Measurements from ENCODE around the gene AFF4.
"Not testable (repeated sequence)": the region's sequence is repeated elsewhere in the genome, so short reads cannot be mapped to it uniquely, and the experiment has no call there.

Gene AFF4

DNA sequence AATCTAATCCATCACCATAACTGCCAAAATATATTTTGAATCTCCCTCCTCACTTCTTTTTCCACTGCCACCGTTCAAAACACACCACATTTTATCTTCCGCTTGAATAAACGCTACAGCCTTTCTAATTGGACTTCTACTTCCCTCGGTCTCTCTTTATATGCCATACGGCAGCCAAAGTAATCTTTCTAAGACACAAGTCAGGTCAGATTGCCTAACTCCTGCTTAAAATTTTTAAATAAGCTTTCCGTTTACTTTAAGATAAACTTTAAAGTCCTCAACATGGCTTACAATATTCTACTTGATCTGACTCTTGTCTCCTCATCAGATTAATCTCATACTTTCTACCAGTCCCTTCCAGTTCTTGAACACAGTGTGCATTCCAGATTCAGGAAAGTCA, 9.7 kb downstream of the AFF4 start:
- ATAC-seq, result no peak
- TF ChIP-seq PPARA (CRISPR knock-in tag; IDR thresholded peaks at IDR 0.05; ENCODE audit: borderline replicate concordance), result no peak
- no peak for TF ChIP-seq TOX (CRISPR knock-in tag; IDR thresholded peaks at IDR 0.05; ENCODE audit: borderline replicate concordance)

DNA sequence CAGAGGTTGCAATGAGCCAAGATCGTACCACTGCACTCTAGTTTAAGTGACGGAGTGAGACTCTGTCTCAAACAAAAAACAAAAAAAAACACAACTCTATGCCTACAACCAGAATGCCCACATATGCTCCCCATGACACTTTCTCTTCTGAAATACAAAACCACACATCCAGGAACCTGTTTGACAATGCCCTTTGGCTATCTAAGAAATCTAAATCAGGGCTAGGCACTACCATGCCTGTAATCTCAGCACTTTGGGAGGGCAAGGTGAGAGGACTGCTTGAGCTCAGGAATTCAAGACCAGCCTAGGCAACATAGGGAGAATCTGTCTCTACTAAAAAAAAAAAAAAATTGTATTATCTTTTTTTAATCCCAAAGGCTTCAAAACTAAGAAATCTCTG, 10.6 kb downstream of the AFF4 start:
- ATAC-seq, result no peak
- no peak for TF ChIP-seq CSDC2 (CRISPR knock-in tag; IDR thresholded peaks at IDR 0.05)
- TF ChIP-seq, protein P1, sequence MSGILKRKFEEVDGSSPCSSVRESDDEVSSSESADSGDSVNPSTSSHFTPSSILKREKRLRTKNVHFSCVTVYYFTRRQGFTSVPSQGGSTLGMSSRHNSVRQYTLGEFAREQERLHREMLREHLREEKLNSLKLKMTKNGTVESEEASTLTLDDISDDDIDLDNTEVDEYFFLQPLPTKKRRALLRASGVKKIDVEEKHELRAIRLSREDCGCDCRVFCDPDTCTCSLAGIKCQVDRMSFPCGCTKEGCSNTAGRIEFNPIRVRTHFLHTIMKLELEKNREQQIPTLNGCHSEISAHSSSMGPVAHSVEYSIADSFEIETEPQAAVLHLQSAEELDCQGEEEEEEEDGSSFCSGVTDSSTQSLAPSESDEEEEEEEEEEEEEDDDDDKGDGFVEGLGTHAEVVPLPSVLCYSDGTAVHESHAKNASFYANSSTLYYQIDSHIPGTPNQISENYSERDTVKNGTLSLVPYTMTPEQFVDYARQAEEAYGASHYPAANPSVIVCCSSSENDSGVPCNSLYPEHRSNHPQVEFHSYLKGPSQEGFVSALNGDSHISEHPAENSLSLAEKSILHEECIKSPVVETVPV (CRISPR knock-in tag; IDR thresholded peaks at IDR 0.05), result no peak
- TF ChIP-seq SNAI2 (CRISPR knock-in tag; IDR thresholded peaks at IDR 0.05), result no peak
- no peak for TF ChIP-seq PPARA (CRISPR knock-in tag; IDR thresholded peaks at IDR 0.05; ENCODE audit: borderline replicate concordance)
- no peak for TF ChIP-seq TCF4 (CRISPR knock-in tag; IDR thresholded peaks at IDR 0.05; ENCODE audit: borderline replicate concordance)
- TF ChIP-seq RARB (CRISPR knock-in tag; IDR thresholded peaks at IDR 0.05), result no peak
- TF ChIP-seq, protein P2, sequence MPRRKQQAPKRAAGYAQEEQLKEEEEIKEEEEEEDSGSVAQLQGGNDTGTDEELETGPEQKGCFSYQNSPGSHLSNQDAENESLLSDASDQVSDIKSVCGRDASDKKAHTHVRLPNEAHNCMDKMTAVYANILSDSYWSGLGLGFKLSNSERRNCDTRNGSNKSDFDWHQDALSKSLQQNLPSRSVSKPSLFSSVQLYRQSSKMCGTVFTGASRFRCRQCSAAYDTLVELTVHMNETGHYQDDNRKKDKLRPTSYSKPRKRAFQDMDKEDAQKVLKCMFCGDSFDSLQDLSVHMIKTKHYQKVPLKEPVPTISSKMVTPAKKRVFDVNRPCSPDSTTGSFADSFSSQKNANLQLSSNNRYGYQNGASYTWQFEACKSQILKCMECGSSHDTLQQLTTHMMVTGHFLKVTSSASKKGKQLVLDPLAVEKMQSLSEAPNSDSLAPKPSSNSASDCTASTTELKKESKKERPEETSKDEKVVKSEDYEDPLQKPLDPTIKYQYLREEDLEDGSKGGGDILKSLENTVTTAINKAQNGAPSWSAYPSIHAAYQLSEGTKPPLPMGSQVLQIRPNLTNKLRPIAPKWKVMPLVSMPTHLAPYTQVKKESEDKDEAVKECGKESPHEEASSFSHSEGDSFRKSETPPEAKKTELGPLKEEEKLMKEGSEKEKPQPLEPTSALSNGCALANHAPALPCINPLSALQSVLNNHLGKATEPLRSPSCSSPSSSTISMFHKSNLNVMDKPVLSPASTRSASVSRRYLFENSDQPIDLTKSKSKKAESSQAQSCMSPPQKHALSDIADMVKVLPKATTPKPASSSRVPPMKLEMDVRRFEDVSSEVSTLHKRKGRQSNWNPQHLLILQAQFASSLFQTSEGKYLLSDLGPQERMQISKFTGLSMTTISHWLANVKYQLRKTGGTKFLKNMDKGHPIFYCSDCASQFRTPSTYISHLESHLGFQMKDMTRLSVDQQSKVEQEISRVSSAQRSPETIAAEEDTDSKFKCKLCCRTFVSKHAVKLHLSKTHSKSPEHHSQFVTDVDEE (CRISPR knock-in tag; IDR thresholded peaks at IDR 0.05), result no peak
- TF ChIP-seq ESRRG (CRISPR knock-in tag; IDR thresholded peaks at IDR 0.05), result no peak
- TF ChIP-seq ZFP3 (CRISPR knock-in tag; IDR thresholded peaks at IDR 0.05), result no peak
- no peak for TF ChIP-seq TOX (CRISPR knock-in tag; IDR thresholded peaks at IDR 0.05; ENCODE audit: borderline replicate concordance)
- TF ChIP-seq ZNF70 (CRISPR knock-in tag; IDR thresholded peaks at IDR 0.05), result no peak
- TF ChIP-seq GLIS3 (CRISPR knock-in tag; IDR thresholded peaks at IDR 0.05), result no peak
- TF ChIP-seq OSR1 (CRISPR knock-in tag; IDR thresholded peaks at IDR 0.05), result no peak
- no peak for TF ChIP-seq ZNF8 (CRISPR knock-in tag; IDR thresholded peaks at IDR 0.05)
- no peak for TF ChIP-seq ZFP30 (CRISPR knock-in tag; IDR thresholded peaks at IDR 0.05)

DNA sequence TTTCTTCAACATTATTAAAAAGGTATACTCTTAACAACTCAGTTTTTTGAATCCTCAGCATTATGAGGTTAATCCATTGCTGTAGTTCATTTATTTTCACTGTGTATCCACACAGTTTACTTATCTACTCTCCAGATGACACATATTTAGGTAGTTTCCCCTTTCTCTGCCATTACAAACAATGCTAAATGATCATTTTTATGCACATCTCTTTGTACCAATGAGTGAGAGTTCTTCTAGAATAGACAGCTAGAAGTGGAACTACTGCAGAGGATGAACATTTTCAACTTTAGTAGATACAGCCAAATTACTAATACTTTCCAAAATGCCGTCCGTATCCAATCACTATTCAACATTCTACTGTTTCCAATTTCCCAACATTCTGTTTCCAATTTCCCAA, 11.5 kb downstream of the AFF4 start:
- ATAC-seq, result no peak
- TF ChIP-seq ESRRG (CRISPR knock-in tag; IDR thresholded peaks at IDR 0.05) (no peak), CSDC2 (CRISPR knock-in tag; IDR thresholded peaks at IDR 0.05) (no peak), TOX (CRISPR knock-in tag; IDR thresholded peaks at IDR 0.05; ENCODE audit: borderline replicate concordance) (no peak), ZNF565 (CRISPR knock-in tag; conservative IDR thresholded peaks at IDR 0.05; ENCODE audit: low read depth) (no peak), ZFP30 (CRISPR knock-in tag; IDR thresholded peaks at IDR 0.05) (no peak), ARNTL (CRISPR knock-in tag; IDR thresholded peaks at IDR 0.05; ENCODE audit: borderline replicate concordance, low read depth) (no peak)
- TF ChIP-seq, protein P3, sequence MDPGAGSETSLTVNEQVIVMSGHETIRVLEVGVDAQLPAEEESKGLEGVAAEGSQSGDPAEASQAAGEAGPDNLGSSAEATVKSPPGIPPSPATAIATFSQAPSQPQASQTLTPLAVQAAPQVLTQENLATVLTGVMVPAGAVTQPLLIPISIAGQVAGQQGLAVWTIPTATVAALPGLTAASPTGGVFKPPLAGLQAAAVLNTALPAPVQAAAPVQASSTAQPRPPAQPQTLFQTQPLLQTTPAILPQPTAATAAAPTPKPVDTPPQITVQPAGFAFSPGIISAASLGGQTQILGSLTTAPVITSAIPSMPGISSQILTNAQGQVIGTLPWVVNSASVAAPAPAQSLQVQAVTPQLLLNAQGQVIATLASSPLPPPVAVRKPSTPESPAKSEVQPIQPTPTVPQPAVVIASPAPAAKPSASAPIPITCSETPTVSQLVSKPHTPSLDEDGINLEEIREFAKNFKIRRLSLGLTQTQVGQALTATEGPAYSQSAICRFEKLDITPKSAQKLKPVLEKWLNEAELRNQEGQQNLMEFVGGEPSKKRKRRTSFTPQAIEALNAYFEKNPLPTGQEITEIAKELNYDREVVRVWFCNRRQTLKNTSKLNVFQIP (CRISPR knock-in tag; IDR thresholded peaks at IDR 0.05; ENCODE audit: borderline replicate concordance, low read depth), result no peak
- TF ChIP-seq, protein P1 (CRISPR knock-in tag; IDR thresholded peaks at IDR 0.05), result no peak

DNA sequence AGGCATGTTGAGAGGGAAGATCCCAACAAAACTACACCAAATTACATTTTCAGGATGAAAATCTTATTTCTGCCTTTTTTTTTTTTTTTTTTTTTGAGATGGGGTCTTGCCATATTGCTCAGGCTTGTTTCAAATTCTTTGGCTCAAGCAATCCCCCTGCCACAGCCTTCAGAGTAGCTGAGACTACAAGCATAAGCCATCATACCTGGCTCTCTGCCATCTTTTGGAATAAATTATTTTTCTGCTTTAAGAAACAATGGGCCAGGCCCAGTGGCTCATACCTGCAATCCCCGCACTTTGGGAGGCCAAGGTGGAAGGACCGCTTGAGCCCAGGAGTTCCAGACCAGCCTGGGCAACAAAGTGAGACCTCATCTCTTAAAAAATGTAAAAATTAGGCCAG, 14.3 kb downstream of the AFF4 start:
- no peak for ATAC-seq

DNA sequence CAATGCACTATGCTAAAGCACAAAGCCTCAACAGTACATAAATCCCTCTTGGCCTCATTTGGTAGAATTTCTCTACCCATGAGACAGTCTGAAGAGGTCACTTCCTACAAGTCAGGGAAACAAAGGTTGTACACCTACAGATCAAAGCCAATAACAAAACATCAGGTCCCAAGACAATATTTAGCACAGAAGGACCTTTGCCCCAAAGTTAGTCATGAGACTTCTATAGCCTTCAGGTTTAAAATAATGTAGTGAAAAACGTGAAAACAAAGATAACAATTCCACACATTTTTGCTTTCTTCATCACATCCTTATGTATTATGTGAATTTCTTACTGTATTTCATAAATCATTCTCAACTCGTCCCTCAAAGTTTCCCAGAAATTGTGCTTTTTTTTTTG, 15.8 kb downstream of the AFF4 start:
- ATAC-seq, result peak; percentile 66
- TF ChIP-seq TCF4 (CRISPR knock-in tag; IDR thresholded peaks at IDR 0.05; ENCODE audit: borderline replicate concordance) (no peak), SNAI2 (CRISPR knock-in tag; IDR thresholded peaks at IDR 0.05) (no peak), GLIS3 (CRISPR knock-in tag; IDR thresholded peaks at IDR 0.05) (no peak), ZFP3 (CRISPR knock-in tag; IDR thresholded peaks at IDR 0.05) (no peak), TOX (CRISPR knock-in tag; IDR thresholded peaks at IDR 0.05; ENCODE audit: borderline replicate concordance) (no peak)
- TF ChIP-seq, protein P4, sequence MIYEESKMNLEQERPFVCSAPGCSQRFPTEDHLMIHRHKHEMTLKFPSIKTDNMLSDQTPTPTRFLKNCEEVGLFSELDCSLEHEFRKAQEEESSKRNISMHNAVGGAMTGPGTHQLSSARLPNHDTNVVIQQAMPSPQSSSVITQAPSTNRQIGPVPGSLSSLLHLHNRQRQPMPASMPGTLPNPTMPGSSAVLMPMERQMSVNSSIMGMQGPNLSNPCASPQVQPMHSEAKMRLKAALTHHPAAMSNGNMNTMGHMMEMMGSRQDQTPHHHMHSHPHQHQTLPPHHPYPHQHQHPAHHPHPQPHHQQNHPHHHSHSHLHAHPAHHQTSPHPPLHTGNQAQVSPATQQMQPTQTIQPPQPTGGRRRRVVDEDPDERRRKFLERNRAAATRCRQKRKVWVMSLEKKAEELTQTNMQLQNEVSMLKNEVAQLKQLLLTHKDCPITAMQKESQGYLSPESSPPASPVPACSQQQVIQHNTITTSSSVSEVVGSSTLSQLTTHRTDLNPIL (CRISPR knock-in tag; IDR thresholded peaks at IDR 0.05; ENCODE audit: low read depth), result no peak
- TF ChIP-seq, protein P3 (CRISPR knock-in tag; IDR thresholded peaks at IDR 0.05; ENCODE audit: borderline replicate concordance, low read depth), result no peak

More for the DNA sequence above, 14.3 kb downstream of the AFF4 start:
- TF ChIP-seq ZFP3 (CRISPR knock-in tag; IDR thresholded peaks at IDR 0.05) (no peak), ZFP30 (CRISPR knock-in tag; IDR thresholded peaks at IDR 0.05) (no peak), TOX (CRISPR knock-in tag; IDR thresholded peaks at IDR 0.05; ENCODE audit: borderline replicate concordance) (no peak), ARNTL (CRISPR knock-in tag; IDR thresholded peaks at IDR 0.05; ENCODE audit: borderline replicate concordance, low read depth) (no peak), ZNF565 (CRISPR knock-in tag; conservative IDR thresholded peaks at IDR 0.05; ENCODE audit: low read depth) (no peak), OSR1 (CRISPR knock-in tag; IDR thresholded peaks at IDR 0.05) (no peak), SNAI2 (CRISPR knock-in tag; IDR thresholded peaks at IDR 0.05) (no peak), GLIS3 (CRISPR knock-in tag; IDR thresholded peaks at IDR 0.05) (no peak)

DNA sequence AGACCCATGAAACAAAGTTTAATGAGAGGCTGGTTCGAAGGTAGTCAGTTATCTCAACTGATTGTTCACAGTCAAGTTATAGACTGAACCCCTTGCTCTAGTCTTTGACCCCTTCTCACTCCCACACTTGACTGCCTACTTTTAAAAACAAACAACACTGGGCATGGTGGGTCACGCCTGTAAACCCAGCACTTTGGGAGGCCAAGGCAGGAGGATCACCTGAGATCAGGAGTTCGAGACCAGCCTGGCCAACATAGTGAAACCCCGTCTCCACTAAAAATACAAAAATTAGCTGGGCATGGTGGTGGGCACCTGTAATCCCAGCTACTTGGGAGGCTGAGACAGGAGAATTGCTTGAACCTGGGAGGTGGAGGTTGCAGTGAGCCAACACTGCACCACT, 18.1 kb downstream of the AFF4 start:
- ATAC-seq, result not testable (repeated sequence)
